A549 (cell line): Measurements from ENCODE around the gene ROBO1. TPM values are rescaled to one million over a fixed set of nuclear protein-coding genes. Genes with fewer than 3 reads are reported as not detected.

ENCODE experiments used
- ATAC-seq, 2 experiments: fragments of 200-7000 bp in 1 of 2; fragments of >200 bp in 1 of 2; cut with Nextera tagmentation in 1 of 2; cut with Tn5 transposase in 1 of 2; 3 replicates each; pipeline versions ENCODE4 v1.8.0 to v1.9.1; 2018 to 2020; ENCODE audit warnings: mild to moderate bottlenecking in 1 of 2, moderate library complexity in 1 of 2
- CTCF ChIA-PET: fragments of 300-600 bp; sonication (Branson Sonifier 250); formaldehyde crosslinking; extraction: SDS; loops from one replicate; lab custom pipeline; 2021; ENCODE audit warnings: antibody characterized with exemption, inconsistent platforms; lab: Yijun Ruan, JAX
- POLR2A ChIA-PET: fragments of 350-600 bp; formaldehyde crosslinking; extraction: SDS; loops from one replicate; lab custom pipeline; 2021; ENCODE audit warnings: antibody characterized with exemption, inconsistent platforms; lab: Yijun Ruan, JAX
- DNase-seq, 2 experiments: peaks; one replicate each; pipeline versions ENCODE4 v3.0.0 to v3.0.0-alpha.2; 2011 to 2016; ENCODE audit warnings: low read depth in 1 of 2, low spot score in 1 of 2
- FAIRE-seq: peaks from 2 replicates; lab custom pipeline; 2011; peaks lifted over from hg19 to GRCh38; lab: Jason Lieb, UNC
- H3K27ac ChIP-seq, 2 experiments: fragments of >200 bp; sonication (Bioruptor Twin); formaldehyde crosslinking; 3 replicates each; pipeline ENCODE4 v1.5.1; 2016 to 2017
- H3K4me1 ChIP-seq: fragments of >200 bp; sonication (Bioruptor Twin); formaldehyde crosslinking; 3 replicates; pipeline ENCODE4 v1.6.1; 2016
- H3K4me2 ChIP-seq: fragments of >200 bp; sonication (Bioruptor Twin); formaldehyde crosslinking; 3 replicates; pipeline ENCODE4 v1.6.1; 2016
- H3K4me3 ChIP-seq: fragments of >200 bp; sonication (Bioruptor Twin); formaldehyde crosslinking; 3 replicates; pipeline ENCODE4 v1.5.1; 2016
- H3K9me3 ChIP-seq: fragments of >200 bp; sonication (Bioruptor Twin); formaldehyde crosslinking; 3 replicates; pipeline ENCODE4 v1.6.1; 2016
- EHMT2 ChIP-seq: fragments of 200-600 bp; sonication (generic); IDR thresholded peaks from 2 replicates; pipeline ENCODE4 v1.6.1; 2016; ENCODE audit warnings: antibody characterized with exemption, low read depth, mild to moderate bottlenecking, moderate library complexity
- EP300 ChIP-seq, 2 experiments: fragments of >200 bp; sonication (Bioruptor Twin); formaldehyde crosslinking; IDR thresholded peaks; 2 replicates in 1 of 2; 3 replicates in 1 of 2; pipeline ENCODE4 v1.6.1; 2016 to 2017
- ESRRA ChIP-seq: fragments of 150-350 bp; IDR thresholded peaks from 2 replicates; pipeline ENCODE4 v1.6.1; 2014; ENCODE audit warnings: mild to moderate bottlenecking, low read length, borderline replicate concordance
- FOSL2 ChIP-seq, 2 experiments: fragments of 450-650 bp in 1 of 2; fragments of >200 bp in 1 of 2; sonication (Bioruptor Twin) in 1 of 2; formaldehyde crosslinking; IDR thresholded peaks; 2 replicates each; pipeline versions ENCODE4 v1.5.0 to v1.6.1; 2016 to 2020; ENCODE audit warnings: mild to moderate bottlenecking in 1 of 2, moderate library complexity in 1 of 2
- FOXS1 ChIP-seq: fragments of 250-450 bp; sonication (Bioruptor Pico); IDR thresholded peaks from 2 replicates; pipeline ENCODE4 v1.5.0; 2020; ENCODE audit warnings: mild to moderate bottlenecking, moderate library complexity
- GATA3 ChIP-seq: IDR thresholded peaks from 2 replicates; pipeline ENCODE4 v1.6.1; 2012; ENCODE audit warnings: borderline replicate concordance
- HDAC2 ChIP-seq: fragments of 200-600 bp; sonication (generic); IDR thresholded peaks from 2 replicates; pipeline ENCODE4 v1.6.1; 2016
- HEYL ChIP-seq: fragments of 250-450 bp; sonication (Bioruptor Pico); IDR thresholded peaks from 2 replicates; pipeline ENCODE4 v1.8.0; 2021; ENCODE audit warnings: mild to moderate bottlenecking, moderate library complexity
- HMGXB4 ChIP-seq: fragments of 250-450 bp; sonication (Bioruptor Pico); IDR thresholded peaks from 2 replicates; pipeline ENCODE4 v1.5.0; 2021; ENCODE audit warnings: mild to moderate bottlenecking, moderate library complexity, borderline replicate concordance
- HOXA7 ChIP-seq: fragments of 250-450 bp; sonication (Bioruptor Pico); IDR thresholded peaks from 2 replicates; pipeline ENCODE4 v1.5.0; 2020; ENCODE audit warnings: mild to moderate bottlenecking, moderate library complexity
- JUN ChIP-seq, 2 experiments: fragments of >200 bp; sonication (Bioruptor Twin); formaldehyde crosslinking; IDR thresholded peaks; 2 replicates in 1 of 2; 3 replicates in 1 of 2; pipeline ENCODE4 v1.6.1; 2016 to 2017
- KDM1A ChIP-seq: fragments of 200-600 bp; sonication (generic); IDR thresholded peaks from 2 replicates; pipeline ENCODE4 v1.6.1; 2016; ENCODE audit warnings: low read depth, mild to moderate bottlenecking
- KDM5A ChIP-seq: fragments of 200-600 bp; sonication (generic); IDR thresholded peaks from 2 replicates; pipeline ENCODE4 v1.6.1; 2016; ENCODE audit warnings: antibody characterized with exemption, mild to moderate bottlenecking
- MAFK ChIP-seq: fragments of 450-650 bp; IDR thresholded peaks from 2 replicates; pipeline ENCODE4 v1.6.1; 2014; ENCODE audit not compliant: partially characterized antibody
- MAZ ChIP-seq: fragments of 150-350 bp; IDR thresholded peaks from 2 replicates; pipeline ENCODE4 v1.6.1; 2014; ENCODE audit warnings: antibody characterized with exemption, low read depth, low read length, borderline replicate concordance
- MYC ChIP-seq: IDR thresholded peaks from 2 replicates; pipeline ENCODE4 v1.6.1; 2012; ENCODE audit warnings: mild to moderate bottlenecking, inconsistent platforms, low read length, improper control_type of control experiment, borderline replicate concordance
- NR3C1 ChIP-seq: fragments of >200 bp; sonication (Bioruptor Twin); formaldehyde crosslinking; IDR thresholded peaks from 3 replicates; pipeline ENCODE4 v1.6.1; 2017
- POLR2A ChIP-seq: IDR thresholded peaks from 2 replicates; pipeline ENCODE4 v1.6.1; 2012; ENCODE audit warnings: mild to moderate bottlenecking, low read length
- POLR2AphosphoS2 ChIP-seq: conservative IDR thresholded peaks from 2 replicates; pipeline ENCODE4 v1.6.1; 2012; ENCODE audit warnings: low read length, improper control_type of control experiment, inconsistent platforms
- RAD21 ChIP-seq, 2 experiments: fragments of >200 bp in 1 of 2; sonication (Bioruptor Twin) in 1 of 2; formaldehyde crosslinking in 1 of 2; IDR thresholded peaks in 1 of 2; conservative IDR thresholded peaks in 1 of 2; 2 replicates in 1 of 2; 3 replicates in 1 of 2; pipeline ENCODE4 v1.6.1; 2012 to 2018; ENCODE audit warnings: inconsistent platforms in 1 of 2
- RCOR1 ChIP-seq: fragments of 150-350 bp; IDR thresholded peaks from 2 replicates; pipeline ENCODE4 v1.6.1; 2014; ENCODE audit warnings: antibody characterized with exemption, low read length, low read depth
- RFX5 ChIP-seq: fragments of 450-650 bp; IDR thresholded peaks from 2 replicates; pipeline ENCODE4 v1.7.1; 2014; ENCODE audit warnings: antibody characterized with exemption, mild to moderate bottlenecking, moderate library complexity
- TP53 ChIP-seq: fragments of 250-450 bp; sonication (Bioruptor Pico); IDR thresholded peaks from 2 replicates; pipeline ENCODE4 v1.5.0; 2021; ENCODE audit warnings: mild to moderate bottlenecking, moderate library complexity
- ZC3H11A ChIP-seq: fragments of 450-650 bp; IDR thresholded peaks from 2 replicates; pipeline ENCODE4 v1.6.1; 2014; ENCODE audit warnings: antibody characterized with exemption, mild to moderate bottlenecking
- ZSCAN20 ChIP-seq: fragments of 250-450 bp; sonication (Bioruptor Pico); IDR thresholded peaks from 2 replicates; pipeline ENCODE4 v1.8.0; 2022; ENCODE audit warnings: mild to moderate bottlenecking, moderate library complexity
- WGBS: methylation state at CpG from one replicate; pipeline ENCODE4 v1.1.6; 2017; ENCODE audit errors: missing lambda C conversion rate; 5-methylcytosine and 5-hydroxymethylcytosine counted together
- polyA plus RNA-seq, 4 experiments: library from polyadenylated mRNA; depleted of rRNA in 3 of 4; stranded (reverse); fragments of >200 nt; fragmentation: RNase III in 1 of 4; extraction: RNeasy Plus Mini Kit Qiagen cat#74134 plus additional on column Dnase treatment in 1 of 4; gene quantifications; 2 replicates in 3 of 4; 3 replicates in 1 of 4; pipeline ENCODE4 v1.2.3, GENCODE V29; 2011 to 2017
- TF ChIP-seq, protein P1 (sequence below): fragments of 250-450 bp; sonication (Bioruptor Pico); IDR thresholded peaks from 2 replicates; pipeline ENCODE4 v1.5.0; 2020; ENCODE audit warnings: low read depth, mild to moderate bottlenecking, moderate library complexity
- TF ChIP-seq, protein P2 (sequence below): fragments of 450-650 bp; IDR thresholded peaks from 2 replicates; pipeline ENCODE4 v1.6.1; 2014; ENCODE audit warnings: antibody characterized with exemption
- TF ChIP-seq, protein P3 (sequence below): fragments of 150-350 bp; IDR thresholded peaks from 2 replicates; pipeline ENCODE4 v1.6.1; 2014; ENCODE audit warnings: low read depth, mild to moderate bottlenecking, low read length

ROBO1 gene
- polyA plus RNA-seq, 2 of the 4 experiments (the other 2 are of a cell fraction): 25.3 to 35.6 TPM

GRCh38 chr3:78734048-78734637 lies 1033.7 kb downstream of the ROBO1 start:
- Histone ChIP-seq H3K4me2 (no peak overlapping the region), H3K9me3 (no peaks in the 10 kb centered on the region), H3K4me3 (no peak overlapping the region), H3K4me1 (peaks cover 4% of the 10 kb centered on the region; the same call in 1 of the 3 replicates), H3K27ac (no peak overlapping the region)
- TF ChIP-seq NR3C1 (no peak), POLR2AphosphoS2 (no peak), HMGXB4 (CRISPR knock-in tag) (no peak), GATA3 (no peak), HEYL (CRISPR knock-in tag) (no peak), HDAC2 (no peak), RCOR1 (no peak), MAFK (no peak), EHMT2 (no peak), FOXS1 (CRISPR knock-in tag) (no peak), RFX5 (no peak), JUN (IDR thresholded peaks at IDR 0.05) (no peak), HOXA7 (CRISPR knock-in tag) (no peak), ZC3H11A (no peak), ESRRA (no peak), MAZ (no peak), TP53 (CRISPR knock-in tag) (no peak)
- TF ChIP-seq, protein P1, sequence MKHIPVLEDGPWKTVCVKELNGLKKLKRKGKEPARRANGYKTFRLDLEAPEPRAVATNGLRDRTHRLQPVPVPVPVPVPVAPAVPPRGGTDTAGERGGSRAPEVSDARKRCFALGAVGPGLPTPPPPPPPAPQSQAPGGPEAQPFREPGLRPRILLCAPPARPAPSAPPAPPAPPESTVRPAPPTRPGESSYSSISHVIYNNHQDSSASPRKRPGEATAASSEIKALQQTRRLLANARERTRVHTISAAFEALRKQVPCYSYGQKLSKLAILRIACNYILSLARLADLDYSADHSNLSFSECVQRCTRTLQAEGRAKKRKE (CRISPR knock-in tag): no peak
- WGBS: 55% methylated on average over 3 of the region's 3 CpGs
- POLR2A ChIA-PET: no interaction called here
- FAIRE-seq: no peak
- DNase-seq: no peak
- ATAC-seq: no peak
- CTCF ChIA-PET: no interaction called here

DNA sequence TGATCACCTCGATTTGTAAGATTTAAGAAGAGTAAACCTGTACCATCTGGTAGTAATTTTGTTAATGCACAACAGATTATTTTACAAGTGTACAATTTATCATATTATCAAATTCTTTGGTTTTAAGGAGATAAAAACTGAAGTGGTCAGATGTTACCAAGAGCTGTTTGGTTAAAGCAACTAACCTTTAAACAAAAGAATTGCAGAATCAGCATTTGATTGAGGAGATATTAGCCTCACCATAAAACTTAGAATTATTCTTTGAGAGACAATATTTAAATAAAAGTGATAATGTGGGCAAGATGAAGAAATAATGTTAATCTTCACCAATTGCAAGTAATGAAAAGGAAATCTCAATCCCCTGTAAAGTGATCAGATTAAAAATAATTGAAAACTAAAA lies 1034.9 kb downstream of the ROBO1 start:
- Histone ChIP-seq H3K4me1 (peaks cover 10% of the 10 kb centered on the region; the same call in 1 of the 3 replicates), H3K9me3 (no peaks in the 10 kb centered on the region), H3K4me3 (no peak overlapping the region), H3K4me2 (no peak overlapping the region), H3K27ac (no peak overlapping the region)
- TF ChIP-seq MAFK (peak; percentile 82), RAD21 (conservative IDR thresholded peaks at IDR 0.05 in 1 of 2, IDR thresholded peaks at IDR 0.05 in 1 of 2) (no peak)
- no peak for DNase-seq
- FAIRE-seq: no peak
- 54% methylated on average over 1 of the region's 1 CpG for WGBS
- ATAC-seq: no peak
- CTCF ChIA-PET: no interaction called here
- POLR2A ChIA-PET: no interaction called here

- CTCF ChIA-PET: no interaction called here
- no peak for TF ChIP-seq POLR2A
- no peak for TF ChIP-seq RCOR1
- no peak for TF ChIP-seq KDM1A
- TF ChIP-seq KDM5A: no peak
- no peak for TF ChIP-seq EP300 (IDR thresholded peaks at IDR 0.05)
- TF ChIP-seq MYC: no peak
- TF ChIP-seq EHMT2: no peak
- TF ChIP-seq ZSCAN20 (CRISPR knock-in tag): no peak
- TF ChIP-seq FOSL2 (IDR thresholded peaks at IDR 0.05): no peak
- no peak for TF ChIP-seq FOSL2 (CRISPR knock-in tag; IDR thresholded peaks at IDR 0.05)
- TF ChIP-seq HMGXB4 (CRISPR knock-in tag): no peak
- TF ChIP-seq, protein P2, sequence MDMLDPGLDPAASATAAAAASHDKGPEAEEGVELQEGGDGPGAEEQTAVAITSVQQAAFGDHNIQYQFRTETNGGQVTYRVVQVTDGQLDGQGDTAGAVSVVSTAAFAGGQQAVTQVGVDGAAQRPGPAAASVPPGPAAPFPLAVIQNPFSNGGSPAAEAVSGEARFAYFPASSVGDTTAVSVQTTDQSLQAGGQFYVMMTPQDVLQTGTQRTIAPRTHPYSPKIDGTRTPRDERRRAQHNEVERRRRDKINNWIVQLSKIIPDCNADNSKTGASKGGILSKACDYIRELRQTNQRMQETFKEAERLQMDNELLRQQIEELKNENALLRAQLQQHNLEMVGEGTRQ: no peak
- TF ChIP-seq, protein P3, sequence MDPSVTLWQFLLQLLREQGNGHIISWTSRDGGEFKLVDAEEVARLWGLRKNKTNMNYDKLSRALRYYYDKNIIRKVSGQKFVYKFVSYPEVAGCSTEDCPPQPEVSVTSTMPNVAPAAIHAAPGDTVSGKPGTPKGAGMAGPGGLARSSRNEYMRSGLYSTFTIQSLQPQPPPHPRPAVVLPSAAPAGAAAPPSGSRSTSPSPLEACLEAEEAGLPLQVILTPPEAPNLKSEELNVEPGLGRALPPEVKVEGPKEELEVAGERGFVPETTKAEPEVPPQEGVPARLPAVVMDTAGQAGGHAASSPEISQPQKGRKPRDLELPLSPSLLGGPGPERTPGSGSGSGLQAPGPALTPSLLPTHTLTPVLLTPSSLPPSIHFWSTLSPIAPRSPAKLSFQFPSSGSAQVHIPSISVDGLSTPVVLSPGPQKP: no peak
- TF ChIP-seq, protein P1 (CRISPR knock-in tag): no peak
These were observed 1035.3 kb downstream of the ROBO1 start for GRCh38 chr3:78732471-78732870.

More at GRCh38 chr3:78732471-78732870, 1035.3 kb downstream of the ROBO1 start:
- Histone ChIP-seq H3K4me1 (peaks cover 11% of the 10 kb centered on the region; the same call in 1 of the 3 replicates), H3K4me2 (no peak overlapping the region), H3K9me3 (no peaks in the 10 kb centered on the region), H3K27ac (no peak overlapping the region), H3K4me3 (no peak overlapping the region)
- FAIRE-seq: no peak
- ATAC-seq: no peak
- WGBS: 53% methylated on average over 1 of the region's 1 CpG
- POLR2A ChIA-PET: no interaction called here
- no peak for DNase-seq
